GM18517 (cell line): Measurements from ENCODE around the gene CMIP.
A peak's percentile ranks its signal among the peaks of the same experiment; 100 is the strongest.

Experiments
- ATAC-seq: cut with Tn5 transposase; IDR thresholded peaks from one replicate; pipeline ENCODE4 v1.9.1; 2021; ENCODE audit warnings: mild to moderate bottlenecking, moderate library complexity; ENCODE audit not compliant: unreplicated experiment

The CMIP gene

DNA sequence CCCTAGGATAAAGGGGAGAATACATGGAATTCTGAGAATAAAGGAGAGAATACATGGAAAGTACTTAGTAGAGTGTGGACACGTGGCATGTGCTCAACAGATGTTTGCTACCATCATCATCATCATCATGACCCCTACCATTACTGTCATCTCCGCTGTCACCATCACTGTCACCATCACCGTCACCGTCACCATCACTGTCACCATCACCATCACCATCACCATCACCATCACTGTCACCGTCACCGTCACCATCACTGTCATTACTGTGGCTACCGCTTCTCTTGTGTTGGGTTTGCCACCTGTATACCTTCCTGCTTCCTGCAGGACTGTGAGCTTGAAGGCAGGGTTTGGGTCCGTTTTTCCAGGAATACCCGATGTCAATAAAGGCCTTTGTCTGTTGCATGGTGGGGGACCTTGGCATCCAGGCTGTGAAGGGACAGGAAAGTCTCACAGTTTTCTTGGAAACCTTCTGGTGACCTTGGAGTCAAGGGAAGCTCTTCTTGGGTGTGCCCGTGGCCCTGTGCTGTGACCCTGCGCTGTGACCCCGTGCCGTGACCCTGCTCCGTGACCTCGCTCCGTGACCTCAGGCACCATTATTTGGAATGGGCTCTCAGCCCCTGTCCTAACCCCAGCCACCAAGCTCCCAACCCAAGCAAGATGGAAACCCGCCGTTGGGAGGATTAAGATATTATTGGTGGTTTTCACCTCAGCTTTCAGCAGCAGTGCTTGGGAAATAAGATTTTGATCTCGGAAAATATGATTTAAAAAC is 14.4 kb downstream of the CMIP start:
- ATAC-seq, result no peak

GRCh38 chr16:81460075-81460474 is 15.5 kb downstream of the CMIP start:
- no peak for ATAC-seq

DNA sequence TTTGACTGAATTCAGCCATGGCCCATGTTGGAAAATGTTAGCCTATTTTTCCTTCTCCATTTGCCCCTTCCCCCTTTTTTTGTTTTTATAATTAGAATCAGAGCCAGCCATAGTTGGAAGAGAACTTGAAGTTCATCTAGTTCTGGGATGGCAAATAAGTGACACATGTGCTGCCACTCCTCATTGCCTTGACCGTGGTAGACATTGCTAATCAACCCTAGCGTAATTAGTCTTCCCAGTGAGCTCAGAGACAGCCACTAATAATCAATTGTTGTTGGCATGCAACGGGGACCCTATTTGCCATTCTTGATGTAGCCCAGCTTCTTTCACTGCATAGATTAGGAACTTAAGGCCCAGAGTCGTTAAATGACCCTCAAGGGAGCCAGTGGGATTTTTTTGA is 16.6 kb downstream of the CMIP start:
- no peak for ATAC-seq

GRCh38 chr16:81461766-81462165 is 17.2 kb downstream of the CMIP start:
- no peak for ATAC-seq

DNA sequence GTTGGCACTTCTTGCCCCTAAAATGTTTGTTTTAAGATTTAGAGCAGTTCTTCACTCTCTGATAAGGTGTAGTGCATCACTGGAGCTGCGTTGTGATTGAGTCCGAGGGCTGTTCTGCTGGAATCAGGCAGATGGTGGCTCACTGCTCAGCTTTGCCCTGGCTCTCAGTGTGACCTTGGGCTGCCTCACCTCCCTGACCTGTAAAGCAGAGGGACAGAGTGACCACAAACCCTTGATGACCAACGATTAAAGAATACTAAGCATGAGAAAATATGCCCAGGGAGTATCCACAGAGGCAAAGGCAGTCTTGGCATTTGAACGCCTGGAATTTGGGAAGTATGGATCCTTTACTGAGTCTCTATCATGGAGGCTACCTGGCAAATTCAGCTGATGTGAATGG is 18.1 kb downstream of the CMIP start:
- no peak for ATAC-seq

- ATAC-seq, result no peak
Measured at GRCh38 chr16:81463296-81463890, 18.8 kb downstream of the CMIP start.

DNA sequence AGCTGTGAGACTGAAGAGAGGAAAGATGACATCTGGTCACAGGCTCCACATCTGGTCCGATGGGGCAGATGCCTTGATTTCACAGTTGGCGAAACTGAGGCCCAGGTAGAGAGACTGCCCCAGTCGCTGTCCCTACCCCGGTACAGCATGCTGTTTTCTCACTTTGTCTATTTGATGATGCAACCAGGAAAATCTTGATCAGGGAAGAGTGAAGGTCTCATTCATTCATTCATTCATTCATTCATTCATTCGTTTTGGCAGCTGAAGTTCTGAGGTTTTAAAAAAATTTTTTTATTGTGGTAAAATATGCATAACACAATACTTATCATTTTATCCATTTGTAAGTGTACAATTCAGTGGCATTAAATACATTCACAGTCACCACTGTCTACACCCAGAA is 19.7 kb downstream of the CMIP start:
- ATAC-seq, result no peak

- no peak for ATAC-seq
Measured at GRCh38 chr16:81465375-81465943, 20.9 kb downstream of the CMIP start.

DNA sequence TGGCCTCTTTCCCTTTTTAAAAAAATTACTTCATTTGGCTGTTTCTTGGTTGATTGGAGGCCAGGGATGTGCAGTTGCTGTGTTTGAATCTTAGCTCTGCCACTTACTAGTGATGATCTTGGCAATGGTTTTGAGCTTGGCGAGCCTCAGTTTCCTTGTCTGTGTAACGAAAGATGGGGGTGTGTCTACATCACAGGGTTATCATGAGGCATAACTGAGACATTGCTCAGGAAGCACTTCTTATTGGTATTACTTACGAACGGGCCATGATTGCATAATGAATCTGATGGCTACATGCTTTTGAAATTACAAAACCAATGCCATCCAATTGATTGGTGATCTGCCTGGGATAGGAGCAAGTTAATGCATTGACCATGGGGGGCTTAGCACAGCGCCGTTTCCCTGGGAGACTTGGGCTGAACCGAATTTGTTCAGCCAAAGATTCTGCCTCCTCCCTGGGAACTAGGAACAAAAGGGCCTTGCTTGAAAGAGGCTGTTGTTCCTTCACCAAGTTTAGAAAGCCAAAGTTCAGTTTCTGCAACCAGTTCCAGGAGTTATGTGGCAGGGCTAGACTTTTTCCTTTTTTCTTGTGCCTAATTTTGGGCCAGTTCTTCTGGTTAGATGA is 21.9 kb downstream of the CMIP start:
- no peak for ATAC-seq

DNA sequence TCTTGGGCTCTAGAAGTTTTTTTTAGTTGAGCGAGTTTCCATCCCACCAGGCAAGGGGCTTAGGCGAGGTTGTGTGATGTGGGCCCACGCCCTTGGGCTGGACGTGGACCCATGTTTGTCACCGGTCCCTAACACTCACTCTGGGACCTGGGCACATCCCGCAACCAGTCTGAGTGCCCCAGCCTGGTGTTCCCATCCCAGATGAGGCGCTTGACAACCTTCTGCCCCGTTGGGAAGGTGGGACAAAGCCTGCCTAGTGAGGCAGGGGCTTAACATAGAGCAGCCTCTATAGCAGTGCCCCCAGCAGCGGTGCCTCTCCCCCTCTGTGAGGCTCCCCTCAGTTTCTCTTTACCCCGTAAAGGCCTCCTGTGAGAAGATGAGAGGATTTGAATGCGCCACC is 22.5 kb downstream of the CMIP start:
- no peak for ATAC-seq

- ATAC-seq, result no peak
Measured at GRCh38 chr16:81467815-81468214, 23.2 kb downstream of the CMIP start.

DNA sequence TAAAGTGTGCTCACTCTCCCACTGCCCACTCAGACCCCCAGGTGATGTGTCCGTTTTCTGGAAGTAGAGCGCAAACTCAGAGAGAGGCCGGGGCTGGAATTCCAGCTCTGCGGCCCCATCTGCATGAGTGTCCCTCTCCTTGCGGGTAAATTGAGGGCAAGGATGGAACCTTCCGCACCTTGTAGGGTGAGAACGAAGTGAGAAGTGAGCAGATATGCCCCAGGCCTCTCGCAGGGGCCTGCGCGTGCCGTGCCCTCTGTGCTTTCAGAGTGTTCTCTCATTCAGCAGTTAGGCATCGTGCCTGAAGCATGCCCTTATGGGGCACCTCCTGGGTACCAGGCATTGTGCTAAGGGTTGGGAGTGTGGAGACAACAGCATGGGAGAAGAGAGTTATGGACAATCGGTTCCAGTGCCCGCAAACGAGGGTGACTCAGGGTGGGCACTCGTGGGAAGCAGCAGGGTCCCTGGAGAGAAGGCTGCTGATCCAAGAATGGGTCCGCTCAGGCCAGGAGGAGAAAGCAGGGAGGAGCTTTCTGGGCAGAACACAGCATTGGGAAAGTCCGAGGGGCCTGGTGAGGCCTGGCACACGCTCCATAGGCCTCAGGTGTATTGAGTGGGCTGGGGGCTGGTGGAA is 23.8 kb downstream of the CMIP start:
- no peak for ATAC-seq

GRCh38 chr16:81469183-81469677 is 24.6 kb downstream of the CMIP start:
- no peak for ATAC-seq

DNA sequence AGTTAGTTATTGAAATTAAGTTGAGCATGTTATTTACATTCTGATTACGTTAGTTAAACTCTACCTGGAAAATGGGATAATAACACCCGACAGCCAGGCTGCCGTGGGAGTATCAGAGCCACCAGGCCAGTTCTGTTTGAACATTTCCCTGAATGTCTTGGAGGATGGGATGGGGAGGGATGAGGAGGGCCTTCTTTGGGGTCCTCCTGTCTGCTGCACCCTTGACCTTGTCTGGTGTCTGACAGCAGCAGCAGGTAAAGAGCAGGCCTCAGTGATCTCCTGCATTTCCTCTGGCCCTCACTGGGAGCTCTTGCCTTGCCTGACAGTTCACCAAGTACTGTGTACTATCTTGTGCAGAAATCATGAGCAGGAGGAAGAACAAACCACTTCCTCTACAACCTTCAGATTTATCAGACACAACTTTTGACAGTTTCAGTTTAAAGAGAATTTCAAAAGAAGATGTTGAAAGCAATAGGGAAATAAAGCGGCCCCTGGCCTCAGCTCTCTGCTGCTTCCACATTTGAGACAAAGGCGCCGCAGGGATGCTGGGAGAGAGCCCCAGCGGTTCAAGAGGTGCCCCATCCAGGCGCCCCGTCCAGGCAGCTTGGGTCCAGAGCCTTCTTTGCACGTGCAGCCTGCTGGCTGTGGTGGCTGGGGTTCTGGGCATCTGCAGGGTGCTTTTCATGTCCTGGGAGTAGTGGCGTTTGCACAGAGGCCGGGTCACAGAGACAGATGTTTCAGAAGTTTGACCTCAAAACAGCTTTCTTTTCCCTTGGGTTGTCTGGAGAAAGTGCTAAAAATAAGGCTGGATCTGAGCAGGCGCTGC is 25.3 kb downstream of the CMIP start:
- peak; percentile 77 for ATAC-seq

DNA sequence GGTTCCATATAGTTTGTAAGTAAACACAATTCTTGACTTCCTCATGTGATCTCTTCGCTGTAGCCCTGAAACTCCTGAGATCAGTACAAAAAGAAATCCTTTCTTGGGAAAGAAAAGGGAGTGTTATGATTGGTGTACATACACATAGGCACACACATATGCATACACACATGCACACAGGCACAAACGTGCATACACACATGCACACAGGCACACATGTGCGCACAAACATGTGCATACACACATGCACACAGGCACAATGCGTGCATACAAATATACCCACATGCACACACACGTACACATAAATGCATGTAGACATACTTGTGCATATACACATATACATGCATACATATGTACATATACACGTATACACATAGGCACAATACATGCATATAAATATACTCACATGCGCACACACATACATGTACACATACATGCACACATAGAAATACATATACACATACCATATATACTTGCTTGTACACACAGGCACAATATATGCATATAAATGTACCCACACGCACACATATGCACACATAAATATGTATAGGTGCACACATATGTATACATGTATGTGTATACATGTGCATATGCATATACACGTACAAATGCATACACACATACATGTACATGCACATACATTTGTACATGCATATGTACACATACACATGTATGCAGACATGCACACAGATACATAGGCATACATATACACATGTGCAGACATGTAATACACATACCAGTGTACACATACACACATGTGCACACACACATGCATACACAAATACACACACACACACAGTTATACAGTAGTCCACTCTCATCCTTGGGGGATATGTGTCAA is 26.4 kb downstream of the CMIP start:
- ATAC-seq, result no peak

DNA sequence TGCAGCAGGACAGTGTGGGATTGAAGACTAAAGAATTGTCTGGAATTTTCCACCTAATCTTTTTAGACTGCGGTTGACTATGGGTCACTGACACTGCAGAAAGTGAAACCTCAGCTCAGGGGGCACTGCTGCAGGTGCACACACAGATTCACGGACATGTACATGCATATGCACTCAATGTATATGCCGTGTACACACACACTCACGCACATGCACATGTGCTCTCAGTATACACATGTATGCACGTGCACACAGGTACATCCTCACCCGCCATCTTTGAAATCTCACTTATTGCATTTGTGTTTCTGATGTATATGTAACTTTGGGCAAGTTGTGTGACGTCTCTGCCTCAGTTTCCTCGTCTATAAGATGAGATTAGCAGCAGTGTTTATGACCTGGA is 27.3 kb downstream of the CMIP start:
- no peak for ATAC-seq

DNA sequence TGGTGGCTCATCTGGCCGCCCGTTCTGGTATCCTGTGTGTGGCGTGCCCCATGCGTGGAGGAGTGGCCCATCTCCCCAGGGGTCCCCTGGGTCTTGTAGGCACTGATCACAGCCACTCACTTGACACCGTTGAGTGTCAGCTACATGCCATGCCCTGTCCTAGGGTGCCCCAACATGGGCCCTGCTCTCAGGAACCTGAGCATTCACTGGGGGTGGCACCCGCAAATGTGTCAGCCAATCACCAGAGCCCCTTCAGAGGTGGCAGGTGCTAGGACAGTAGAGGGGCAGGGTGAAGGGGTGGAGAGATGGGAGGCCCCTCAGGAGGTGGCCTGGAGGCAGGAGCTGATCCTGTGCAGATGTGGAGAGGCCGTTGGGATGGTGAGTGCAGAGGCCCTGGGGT is 27.8 kb downstream of the CMIP start:
- ATAC-seq, result no peak

- no peak for ATAC-seq
Measured at GRCh38 chr16:81473066-81473488, 28.5 kb downstream of the CMIP start.

GRCh38 chr16:81473558-81473957 is 28.9 kb downstream of the CMIP start:
- no peak for ATAC-seq
